NOMO-1 (cell line): ENCODE results near the gene MT1X.

ENCODE experiments used
- DNase-seq, 2 experiments: peaks; one replicate each; lab custom pipeline; 2025; ENCODE audit not compliant: unreplicated experiment in 2 of 2; lab: John Stamatoyannopoulos, UW

Gene MT1X

DNA sequence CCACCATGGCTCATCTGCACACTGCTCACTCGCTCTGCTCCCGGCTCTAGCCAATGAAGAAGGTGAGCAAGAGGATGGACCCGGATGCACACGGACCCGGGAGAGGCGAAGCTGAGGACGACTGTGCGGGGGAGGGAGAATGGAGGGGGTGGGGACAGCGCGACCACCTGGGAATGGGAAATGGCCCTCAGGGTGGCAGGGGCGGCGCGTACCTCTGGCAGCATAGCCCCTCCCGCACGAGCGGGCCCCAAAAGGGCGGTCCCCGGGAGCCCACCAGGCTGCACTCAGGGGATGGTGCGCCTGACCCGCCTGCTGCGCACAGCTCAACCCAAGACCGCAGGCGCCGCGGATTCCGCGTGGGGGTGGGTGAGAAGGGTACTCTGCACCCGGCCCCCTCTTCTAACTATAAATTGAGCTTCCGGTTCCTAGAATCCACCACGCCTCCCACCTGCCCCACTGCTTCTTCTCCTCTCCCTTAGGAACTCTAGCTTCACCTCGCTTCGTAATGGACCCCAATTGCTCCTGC lies 6.5 kb upstream of the MT1X start:
- DNase-seq, result peak in 1 of 2 experiments; percentile 24

DNA sequence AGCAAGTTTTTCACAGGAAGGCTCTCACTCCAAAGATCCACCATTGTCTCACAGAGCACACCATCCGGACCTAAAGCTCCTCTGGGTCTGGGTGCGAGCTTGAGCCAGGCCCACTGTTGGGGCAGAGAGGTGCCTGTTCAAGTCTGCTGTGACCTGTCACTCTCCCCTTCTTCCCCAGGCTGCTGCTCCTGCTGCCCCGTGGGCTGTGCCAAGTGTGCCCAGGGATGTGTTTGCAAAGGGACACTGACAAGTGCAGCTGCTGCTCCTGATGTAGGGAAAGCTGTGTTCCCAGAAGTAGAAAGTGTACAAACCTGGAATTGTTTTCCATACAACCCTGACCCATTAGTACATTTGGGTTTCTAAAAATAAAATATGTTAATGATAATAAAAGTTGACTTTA lies 4.8 kb upstream of the MT1X start:
- DNase-seq, result no peak

DNA sequence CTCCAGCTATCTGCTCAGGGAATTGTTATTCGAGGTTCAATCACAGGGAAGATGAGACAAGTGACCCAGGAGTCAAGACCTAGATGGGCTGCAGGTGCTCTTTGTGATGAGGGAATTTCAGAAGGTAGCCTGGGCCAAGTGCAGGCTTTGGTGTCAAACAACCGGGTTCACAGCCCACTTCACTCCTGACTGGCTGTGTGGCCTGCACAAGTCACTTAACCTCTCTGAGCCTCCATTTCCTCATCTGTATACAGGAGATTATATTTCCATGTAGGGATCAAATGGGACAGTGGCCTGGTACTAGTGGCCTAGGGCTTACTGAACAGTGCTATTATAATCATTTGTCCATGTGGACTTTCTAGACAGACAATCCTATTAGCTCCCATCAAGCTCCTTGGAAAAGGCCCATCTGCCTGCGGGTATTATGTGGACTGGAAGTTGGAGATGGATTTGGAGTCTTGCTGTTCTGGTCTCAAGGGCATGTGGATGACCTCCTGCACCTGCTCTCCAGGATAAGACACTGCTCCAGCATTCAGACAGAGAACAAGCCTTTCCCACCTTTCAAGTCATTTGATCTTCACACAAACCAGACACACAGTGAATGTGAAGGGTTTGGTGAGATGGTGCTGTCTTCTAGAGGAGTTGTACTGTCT lies 3.1 kb upstream of the MT1X start:
- DNase-seq, result no peak

GRCh38 chr16:56679818-56680217 lies 2.5 kb upstream of the MT1X start:
- peak; percentile 18 to 42 for DNase-seq

- peak in 1 of 2 experiments; percentile 9 for DNase-seq
These were observed 580 bp downstream of the MT1X start for GRCh38 chr16:56682703-56683397.

- DNase-seq, result no peak
These were observed 1.3 kb downstream of the MT1X start for GRCh38 chr16:56683424-56684172.

GRCh38 chr16:56684256-56684925 lies 2.1 kb downstream of the MT1X start:
- DNase-seq, result no peak

GRCh38 chr16:56684926-56685590 lies 2.8 kb downstream of the MT1X start:
- no peak for DNase-seq

GRCh38 chr16:56686758-56687157 lies 4.5 kb downstream of the MT1X start:
- no peak for DNase-seq

- no peak for DNase-seq
These were observed 6.5 kb downstream of the MT1X start for GRCh38 chr16:56688762-56689161.

- DNase-seq, result no peak
These were observed 6.9 kb downstream of the MT1X start for GRCh38 chr16:56689171-56689570.

DNA sequence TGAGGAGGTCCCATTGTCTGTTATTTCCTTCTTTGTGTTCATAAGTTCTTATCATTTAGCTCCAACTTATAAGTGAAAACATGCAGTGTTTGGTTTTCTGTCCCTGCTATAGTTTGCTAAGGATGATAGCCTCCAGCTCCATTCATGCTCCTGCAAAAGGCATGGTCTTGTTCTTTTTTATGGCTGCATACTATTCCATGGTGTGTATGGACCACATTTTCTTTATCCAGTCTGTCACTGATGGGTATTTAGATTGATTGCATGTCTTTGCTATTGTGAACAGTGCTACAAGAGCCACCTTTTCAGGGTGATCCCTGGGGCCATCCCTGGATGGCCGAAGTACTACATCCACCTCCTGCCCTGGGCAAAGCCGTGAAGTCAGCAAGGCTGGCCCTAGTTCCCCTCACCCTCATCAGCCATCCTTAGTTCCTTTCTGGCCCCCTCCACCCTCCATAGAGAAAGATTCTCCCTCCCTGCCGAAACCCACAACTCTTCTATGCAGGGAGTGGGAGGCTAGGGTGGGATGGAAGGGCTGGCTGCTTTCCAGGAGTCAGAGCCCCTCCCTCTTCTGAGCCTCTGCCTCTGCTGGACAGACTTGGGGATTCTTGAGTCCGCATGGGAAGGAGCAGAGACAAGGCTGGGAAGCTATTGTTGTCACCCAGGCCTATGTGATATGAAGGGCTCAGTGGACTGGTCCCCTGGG lies 8.3 kb downstream of the MT1X start:
- no peak for DNase-seq

- DNase-seq, result no peak
These were observed 9.6 kb downstream of the MT1X start for GRCh38 chr16:56691885-56692284.

- no peak for DNase-seq
These were observed 13.0 kb downstream of the MT1X start for GRCh38 chr16:56695246-56695645.

GRCh38 chr16:56697456-56698155 lies 15.3 kb downstream of the MT1X start:
- DNase-seq, result no peak

DNA sequence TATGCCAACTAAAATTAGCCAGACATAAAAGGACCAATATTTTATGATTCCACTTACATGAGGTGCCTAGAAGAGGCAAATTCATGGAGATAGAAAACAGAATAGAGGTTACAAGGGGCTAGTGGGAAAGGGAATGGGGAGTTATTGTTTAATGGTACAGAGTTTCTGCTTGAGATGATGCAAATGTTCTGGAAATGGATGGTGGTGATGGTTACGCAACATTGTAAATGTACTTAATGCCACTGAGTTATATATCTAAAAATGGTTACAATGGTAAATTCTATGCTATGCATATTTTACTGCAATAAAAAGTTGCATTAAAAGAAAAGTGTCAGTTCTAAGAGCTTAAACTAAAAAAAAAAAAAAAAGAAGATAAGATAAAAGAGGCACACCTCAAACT lies 17.9 kb downstream of the MT1X start:
- DNase-seq, result peak in 1 of 2 experiments; percentile 26

- no peak for DNase-seq
These were observed 18.4 kb downstream of the MT1X start for GRCh38 chr16:56700631-56701030.

DNA sequence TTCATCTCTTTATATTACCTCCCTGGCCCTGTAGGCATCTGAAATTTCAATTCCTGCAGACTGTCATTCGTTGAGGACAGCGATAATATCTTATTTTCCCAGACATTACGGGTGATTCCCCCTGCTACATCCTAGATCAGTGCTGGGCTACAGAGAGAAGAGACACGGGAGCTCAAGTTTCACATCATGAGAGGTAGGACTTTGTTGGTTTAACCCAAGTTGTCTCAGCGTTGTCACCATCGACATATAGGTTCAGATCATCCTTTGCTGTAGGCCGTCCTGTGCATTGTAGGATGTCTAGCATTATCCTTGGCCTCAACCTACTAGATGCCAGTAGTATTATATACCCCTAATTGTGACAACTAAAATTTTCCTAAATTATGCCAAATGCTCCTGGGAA lies 19.3 kb downstream of the MT1X start:
- no peak for DNase-seq

DNA sequence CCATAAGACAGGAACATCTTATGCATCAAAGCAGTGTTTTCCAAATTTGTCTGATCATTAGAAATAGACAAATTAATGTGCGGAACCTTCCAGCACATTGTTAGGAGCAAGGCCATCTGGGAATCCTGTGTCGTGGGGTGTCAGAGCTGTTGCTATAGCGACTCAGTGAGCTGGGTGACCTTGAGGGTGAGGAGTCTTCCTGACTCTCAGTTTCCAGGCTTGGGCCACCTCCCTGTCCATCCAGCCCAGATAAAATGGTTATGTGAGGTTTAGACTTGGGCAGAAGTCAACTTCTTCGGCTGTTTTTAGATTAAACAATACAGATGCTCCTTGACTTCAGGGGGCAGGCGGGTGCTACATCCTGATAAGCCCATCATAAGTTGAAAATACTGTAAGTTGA lies 20.6 kb downstream of the MT1X start:
- no peak for DNase-seq
